K562 (cell line): ENCODE data around the gene SEH1L. TPM values are rescaled to one million over a fixed set of nuclear protein-coding genes. Genes with fewer than 3 reads are reported as not detected.

Source experiments
- HNRNPUL1 ChIP-seq: fragments of 200-400 bp; formaldehyde crosslinking; IDR thresholded peaks from 2 replicates; pipeline ENCODE4 v1.6.1; 2017; ENCODE audit warnings: low read length
- ILK ChIP-seq: fragments of 450-650 bp; IDR thresholded peaks from 2 replicates; pipeline ENCODE4 v1.6.1; 2016; ENCODE audit warnings: missing genetic modification characterization, low read depth, mild to moderate bottlenecking, missing compliant biosample characterization, moderate library complexity, borderline replicate concordance
- LEF1 ChIP-seq: fragments of 450-650 bp; IDR thresholded peaks from 2 replicates; pipeline ENCODE4 v1.6.1; 2016; ENCODE audit warnings: mild to moderate bottlenecking
- MGA ChIP-seq: fragments of 450-650 bp; IDR thresholded peaks from 2 replicates; pipeline ENCODE4 v1.6.1; 2016; ENCODE audit warnings: mild to moderate bottlenecking, moderate library complexity
- MNT ChIP-seq, 2 experiments: fragments of 450-650 bp; conservative IDR thresholded peaks; 2 replicates each; pipeline ENCODE4 v1.6.1; 2017; ENCODE audit warnings: mild to moderate bottlenecking in 2 of 2, moderate library complexity in 2 of 2
- PYGO2 ChIP-seq: fragments of 450-650 bp; IDR thresholded peaks from 2 replicates; pipeline ENCODE4 v1.6.1; 2016; ENCODE audit warnings: mild to moderate bottlenecking, missing genetic modification characterization, moderate library complexity, missing compliant biosample characterization
- SOX6 ChIP-seq: fragments of 450-650 bp; IDR thresholded peaks from 2 replicates; pipeline ENCODE4 v1.6.1; 2014; ENCODE audit warnings: mild to moderate bottlenecking
- SP1 ChIP-seq: sonication (generic); formaldehyde crosslinking; IDR thresholded peaks from 2 replicates; pipeline ENCODE4 v1.8.1; 2022; ENCODE audit warnings: mild to moderate bottlenecking, missing genetic modification reagents
- TRIM25 ChIP-seq: fragments of 450-650 bp; IDR thresholded peaks from 2 replicates; pipeline ENCODE4 v1.7.0; 2016; ENCODE audit warnings: borderline replicate concordance
- ZKSCAN1 ChIP-seq: fragments of 150-350 bp; IDR thresholded peaks from 2 replicates; pipeline ENCODE4 v1.6.1; 2016; ENCODE audit warnings: low read depth, low read length
- polyA plus RNA-seq, 8 experiments: library from polyadenylated mRNA; depleted of rRNA in 4 of 8; stranded (reverse) in 5 of 8; unstranded in 3 of 8; fragments of >200 nt; fragmentation: Nextera tagmentation in 2 of 8; fragmentation: Illumina TruSeq in 1 of 8; extraction: Ambion mirVana in 2 of 8; extraction: Trizol in 1 of 8; gene quantifications; 2 replicates each; pipeline versions ENCODE4 v1.2.1 to v1.2.3, GENCODE V29; 2011 to 2014; ENCODE audit warnings: inconsistent platforms in 1 of 8, missing spikeins in 1 of 8
- total RNA-seq, 7 experiments: library from RNA; depleted of rRNA in 6 of 7; stranded (reverse); fragments of >200 nt in 6 of 7; fragmentation: Illumina TruSeq in 2 of 7; extraction: Trizol in 2 of 7; gene quantifications; 2 replicates each; pipeline versions ENCODE4 v1.2.1 to v1.2.3, GENCODE V29; 2011 to 2021; ENCODE audit warnings: low replicate concordance in 1 of 7
- TF ChIP-seq, protein P1 (sequence below): fragments of 250-450 bp; sonication (Bioruptor Pico); IDR thresholded peaks from 2 replicates; pipeline ENCODE4 v1.8.0; 2021; ENCODE audit warnings: borderline replicate concordance, mild to moderate bottlenecking, moderate library complexity; ENCODE audit not compliant: poor library complexity, severe bottlenecking

Gene SEH1L
- total and polyA plus RNA-seq, 9 of the 15 experiments (the other 6 are each of a cell fraction or from before 2014, with no cell fraction given), result 62.2 to 180 (median 108) TPM

GRCh38 chr18:12947285-12948049 is at the start of gene SEH1L (continued):
- TF ChIP-seq LEF1 (0 out of 2 replicates have a peak, but pooled peaks have one; percentile 10), PYGO2 (tag) (no peak), MNT (conservative IDR thresholded peaks at IDR 0.05) (no peak; a peak in 1 of 4 replicates), ILK (tag) (no peak), ZKSCAN1 (no peak), SOX6 (no peak), HNRNPUL1 (no peak), MGA (peak; percentile 95), TRIM25 (no peak), SP1 (no peak; the same call in 1 of the 2 replicates)
- TF ChIP-seq, protein P1, sequence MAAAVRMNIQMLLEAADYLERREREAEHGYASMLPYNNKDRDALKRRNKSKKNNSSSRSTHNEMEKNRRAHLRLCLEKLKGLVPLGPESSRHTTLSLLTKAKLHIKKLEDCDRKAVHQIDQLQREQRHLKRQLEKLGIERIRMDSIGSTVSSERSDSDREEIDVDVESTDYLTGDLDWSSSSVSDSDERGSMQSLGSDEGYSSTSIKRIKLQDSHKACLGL (CRISPR knock-in tag), result no peak
